Endothelial cell (in vitro differentiated cells): ENCODE results near the gene TMEM174. TPM values are rescaled to one million over a fixed set of nuclear protein-coding genes. Genes with fewer than 3 reads are reported as not detected.
"Not testable (repeated sequence)": the region's sequence is repeated elsewhere in the genome, so short reads cannot be mapped to it uniquely, and the experiment has no call there.

Experiments
- DNase-seq: peaks from one replicate; pipeline ENCODE4 v3.0.0; 2021; ENCODE audit warnings: low spot score
- H3K27ac Mint-ChIP-seq: one replicate; pipeline ENCODE4 v1.8.0; 2021; ENCODE audit warnings: mixed read lengths, inconsistent platforms; ENCODE audit not compliant: unreplicated experiment
- H3K27me3 Mint-ChIP-seq: one replicate; pipeline ENCODE4 v1.8.0; 2021; ENCODE audit warnings: mild to moderate bottlenecking, moderate library complexity, mixed read lengths, inconsistent platforms; ENCODE audit not compliant: unreplicated experiment
- H3K36me3 Mint-ChIP-seq: one replicate; pipeline ENCODE4 v1.8.0; 2021; ENCODE audit warnings: mild to moderate bottlenecking, low read depth, mixed read lengths, inconsistent platforms; ENCODE audit not compliant: unreplicated experiment
- H3K4me1 Mint-ChIP-seq: one replicate; pipeline ENCODE4 v1.8.0; 2021; ENCODE audit warnings: mild to moderate bottlenecking, mixed read lengths, inconsistent platforms; ENCODE audit not compliant: unreplicated experiment
- H3K4me3 Mint-ChIP-seq: one replicate; pipeline ENCODE4 v1.8.0; 2021; ENCODE audit warnings: mild to moderate bottlenecking, mixed read lengths, inconsistent platforms; ENCODE audit not compliant: unreplicated experiment
- H3K9me3 Mint-ChIP-seq: one replicate; pipeline ENCODE4 v1.8.0; 2021; ENCODE audit warnings: mixed read lengths, inconsistent platforms; ENCODE audit not compliant: unreplicated experiment
- total RNA-seq: library from RNA; stranded (reverse); fragmentation: NEBNext Ultra II Directional; extraction: Animal tissue kit (Norgen Biotek cat#: 25700); gene quantifications from one replicate; pipeline ENCODE4 v1.2.1, GENCODE V29; 2021; ENCODE audit not compliant: unreplicated experiment
- TF ChIP-seq, protein P1 (sequence below): fragments of 200-600 bp; sonication (generic); IDR thresholded peaks from one replicate; pipeline ENCODE4 v1.5.0; 2021; ENCODE audit warnings: antibody characterized with exemption; ENCODE audit not compliant: unreplicated experiment

The TMEM174 gene
- total RNA-seq, 1 donor from 2014 or later, result not detected

DNA sequence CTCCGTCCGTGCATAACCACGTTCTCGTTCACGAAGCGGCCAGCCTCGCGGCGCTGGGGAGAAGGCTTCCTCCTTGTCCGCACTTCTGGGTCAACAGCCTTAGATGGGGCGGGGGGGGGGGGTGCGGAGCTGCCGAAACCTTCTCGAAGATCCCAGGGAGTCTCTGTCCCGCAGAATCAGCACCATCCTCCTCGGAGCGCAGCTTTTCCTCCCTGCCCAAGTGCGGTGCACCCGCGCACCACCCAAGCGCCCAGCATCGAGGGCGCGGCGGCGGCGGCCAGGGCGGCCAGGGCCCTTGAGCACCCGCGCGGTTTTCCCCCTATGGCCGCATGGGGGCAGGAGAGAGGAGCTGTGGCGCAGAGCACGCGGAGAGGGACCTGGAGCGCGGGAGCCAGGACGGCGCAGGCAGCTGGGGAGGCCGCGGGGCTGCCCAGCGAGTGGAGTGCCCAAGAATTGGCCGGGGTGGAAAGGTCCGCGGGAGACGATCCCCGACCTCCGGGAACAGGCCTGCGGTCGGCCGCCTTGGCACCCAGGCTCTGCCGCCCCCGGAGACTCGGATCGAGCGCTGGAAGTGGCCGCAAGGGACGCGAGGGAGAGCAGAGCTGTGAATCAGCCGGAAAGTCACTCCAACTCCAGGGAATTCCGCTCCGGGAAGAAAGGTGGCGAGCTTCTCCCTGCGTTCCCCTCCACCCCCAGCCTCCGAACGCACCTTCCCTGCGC, 43.1 kb downstream of the TMEM174 start:
- peak; percentile 84 for DNase-seq
- Mint-ChIP-seq H3K4me3 (no peak overlapping the region), H3K27me3 (peaks cover 17% of the 10 kb centered on the region), H3K36me3 (no peaks in the 10 kb centered on the region), H3K9me3 (no peaks in the 10 kb centered on the region), H3K4me1 (no peaks in the 10 kb centered on the region), H3K27ac (no peak overlapping the region)
- TF ChIP-seq, protein P1, sequence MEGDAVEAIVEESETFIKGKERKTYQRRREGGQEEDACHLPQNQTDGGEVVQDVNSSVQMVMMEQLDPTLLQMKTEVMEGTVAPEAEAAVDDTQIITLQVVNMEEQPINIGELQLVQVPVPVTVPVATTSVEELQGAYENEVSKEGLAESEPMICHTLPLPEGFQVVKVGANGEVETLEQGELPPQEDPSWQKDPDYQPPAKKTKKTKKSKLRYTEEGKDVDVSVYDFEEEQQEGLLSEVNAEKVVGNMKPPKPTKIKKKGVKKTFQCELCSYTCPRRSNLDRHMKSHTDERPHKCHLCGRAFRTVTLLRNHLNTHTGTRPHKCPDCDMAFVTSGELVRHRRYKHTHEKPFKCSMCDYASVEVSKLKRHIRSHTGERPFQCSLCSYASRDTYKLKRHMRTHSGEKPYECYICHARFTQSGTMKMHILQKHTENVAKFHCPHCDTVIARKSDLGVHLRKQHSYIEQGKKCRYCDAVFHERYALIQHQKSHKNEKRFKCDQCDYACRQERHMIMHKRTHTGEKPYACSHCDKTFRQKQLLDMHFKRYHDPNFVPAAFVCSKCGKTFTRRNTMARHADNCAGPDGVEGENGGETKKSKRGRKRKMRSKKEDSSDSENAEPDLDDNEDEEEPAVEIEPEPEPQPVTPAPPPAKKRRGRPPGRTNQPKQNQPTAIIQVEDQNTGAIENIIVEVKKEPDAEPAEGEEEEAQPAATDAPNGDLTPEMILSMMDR, result peak; percentile 90

DNA sequence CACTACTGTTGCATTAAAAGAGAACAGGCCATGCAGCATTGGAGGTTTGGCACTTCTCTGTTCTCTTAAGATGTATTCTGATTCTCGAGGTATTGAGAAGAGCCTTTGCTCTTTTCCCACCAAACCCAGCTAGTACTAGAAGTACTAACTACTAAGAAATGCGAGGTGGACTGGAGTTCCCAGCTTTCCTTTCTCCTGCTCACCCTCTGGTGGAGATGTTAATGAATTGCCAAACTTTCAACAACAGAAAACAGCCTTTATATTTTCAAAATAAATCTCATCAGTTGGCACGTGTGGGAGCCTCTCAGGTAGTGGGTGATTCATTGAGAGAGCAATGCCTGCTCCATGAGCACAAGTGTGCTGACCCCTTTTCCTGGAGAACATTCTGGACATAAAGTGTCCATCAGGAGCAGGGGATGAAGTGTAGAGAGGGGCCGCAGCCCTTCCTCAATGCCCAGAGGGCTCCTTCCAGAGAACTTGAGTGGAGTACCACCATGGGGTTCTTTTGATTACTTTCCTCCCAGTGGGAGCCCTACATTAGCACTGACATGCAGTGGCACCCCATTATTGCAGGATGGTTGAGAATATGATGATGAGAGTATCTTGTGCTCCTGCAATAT, 45.7 kb downstream of the TMEM174 start:
- Mint-ChIP-seq H3K27me3 (peaks cover 16% of the 10 kb centered on the region), H3K27ac (no peak overlapping the region), H3K36me3 (no peaks in the 10 kb centered on the region), H3K4me3 (no peak overlapping the region), H3K9me3 (no peaks in the 10 kb centered on the region), H3K4me1 (no peaks in the 10 kb centered on the region)
- TF ChIP-seq, protein P1, result peak; percentile 52
- DNase-seq, result no peak

DNA sequence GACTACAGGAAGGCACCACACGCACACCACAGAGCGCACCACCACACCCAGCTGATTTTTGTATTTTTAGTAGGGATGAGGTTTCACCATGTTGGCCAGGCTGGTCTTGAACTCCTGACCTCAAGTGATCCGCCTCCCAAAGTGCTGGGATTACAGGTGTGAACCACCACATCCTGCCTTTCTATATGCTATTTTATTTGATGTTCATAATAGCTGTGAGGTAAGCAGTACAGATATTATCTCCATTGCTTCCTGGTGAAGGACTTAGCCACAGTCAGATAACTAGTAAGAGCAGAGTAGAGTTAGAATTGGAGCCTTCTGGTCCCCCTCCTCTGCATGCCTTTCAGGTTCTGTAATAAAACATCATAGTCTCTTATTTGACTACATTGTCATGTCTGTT, 46.3 kb downstream of the TMEM174 start:
- H3K4me1 Mint-ChIP-seq, H3K4me3 Mint-ChIP-seq, H3K9me3 Mint-ChIP-seq, H3K36me3 Mint-ChIP-seq, H3K27ac Mint-ChIP-seq, DNase-seq: not testable (repeated sequence)
- peaks cover 16% of the 10 kb centered on the region for H3K27me3 Mint-ChIP-seq

DNA sequence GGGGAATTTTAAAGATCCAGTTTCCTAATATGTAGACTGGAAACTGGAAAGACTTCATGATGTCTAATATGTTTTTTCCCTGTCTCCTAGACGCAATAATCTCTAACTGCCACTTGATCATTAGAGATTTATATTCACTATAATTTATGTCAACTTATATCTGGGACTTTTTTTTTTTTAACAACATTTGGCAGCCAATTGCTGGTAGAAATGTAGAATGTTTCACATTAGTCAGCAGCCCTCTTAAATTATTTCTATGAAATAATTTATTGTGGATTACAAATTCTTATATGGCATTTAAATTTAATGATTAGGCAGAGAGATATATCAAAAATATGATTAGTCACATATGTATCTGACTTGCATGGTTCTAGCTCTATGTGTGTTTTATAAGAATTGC, 48.2 kb downstream of the TMEM174 start:
- TF ChIP-seq, protein P1, result no peak
- no peak for DNase-seq
- no peak overlapping the region for H3K27ac Mint-ChIP-seq
- H3K27me3 Mint-ChIP-seq, result peaks cover 6% of the 10 kb centered on the region
- H3K4me1 Mint-ChIP-seq, result no peaks in the 10 kb centered on the region
- H3K9me3 Mint-ChIP-seq, result no peaks in the 10 kb centered on the region
- no peaks in the 10 kb centered on the region for H3K36me3 Mint-ChIP-seq
- H3K4me3 Mint-ChIP-seq, result no peak overlapping the region

DNA sequence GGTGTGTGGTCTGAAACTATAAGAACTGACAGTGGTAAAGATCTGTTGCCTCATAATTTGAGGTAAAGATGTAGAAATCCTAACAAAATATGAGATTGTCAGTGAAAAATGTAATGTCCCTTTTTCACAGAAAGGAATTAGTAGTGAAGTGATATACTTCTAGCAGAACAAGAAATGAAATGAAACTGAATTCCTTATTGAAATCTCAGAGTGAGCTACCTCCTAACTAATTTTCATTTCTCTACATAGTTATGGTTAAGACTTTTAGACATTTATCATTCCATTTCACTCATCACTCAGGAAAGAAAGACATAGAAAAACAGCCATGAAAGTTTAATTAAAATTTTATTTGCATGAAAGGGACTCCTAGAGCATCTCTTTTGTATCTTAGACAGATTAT, 48.7 kb downstream of the TMEM174 start:
- Mint-ChIP-seq H3K4me1 (no peaks in the 10 kb centered on the region), H3K27me3 (peaks cover 6% of the 10 kb centered on the region), H3K36me3 (no peaks in the 10 kb centered on the region), H3K9me3 (no peaks in the 10 kb centered on the region), H3K27ac (no peak overlapping the region), H3K4me3 (no peak overlapping the region)
- TF ChIP-seq, protein P1, result no peak
- DNase-seq, result no peak
